Testis (tissue), 2 donors: ENCODE data around the gene NPNT.

Experiments
- CTCF ChIP-seq, 3 experiments: fragments of 450-650 bp in 2 of 3; fragments of 200-600 bp in 1 of 3; sonication (generic) in 1 of 3; IDR thresholded peaks; one replicate each; pipeline ENCODE4 v1.5.1; 2016 to 2019; ENCODE audit warnings: antibody characterized with exemption in 3 of 3, mild to moderate bottlenecking in 2 of 3, moderate library complexity in 1 of 3
- POLR2A ChIP-seq: fragments of 450-650 bp; IDR thresholded peaks from one replicate; pipeline ENCODE4 v1.6.1; 2017; ENCODE audit warnings: antibody characterized with exemption, mild to moderate bottlenecking, moderate library complexity

- TF ChIP-seq CTCF (IDR thresholded peaks at IDR 0.05): no peak
- TF ChIP-seq POLR2A: no peak
Measured at GRCh38 chr4:105970371-105970770, 75.1 kb downstream of the NPNT start.
